Measurements from ENCODE around the gene SKA1.

DNA sequence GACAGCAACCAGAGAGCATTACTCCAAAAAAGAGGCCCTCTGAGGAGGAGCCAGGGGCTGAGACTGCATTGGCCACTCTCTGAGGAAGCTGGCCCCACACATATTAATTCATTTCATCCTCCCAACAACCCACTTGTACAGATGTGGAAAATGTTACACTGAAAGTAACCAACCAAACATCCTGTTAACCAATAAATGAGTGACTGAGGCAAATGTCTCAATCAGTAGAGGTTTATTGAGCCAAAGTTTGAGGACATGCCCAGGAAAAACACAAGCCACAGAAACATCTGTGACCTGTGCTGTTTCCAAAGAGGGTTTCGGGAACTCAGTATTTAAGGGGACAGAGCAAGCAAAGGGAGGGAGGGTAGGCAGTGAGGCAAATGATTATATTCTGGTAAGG is 53.0 kb downstream of the SKA1 start:
- TF ChIP-seq, protein P1, sequence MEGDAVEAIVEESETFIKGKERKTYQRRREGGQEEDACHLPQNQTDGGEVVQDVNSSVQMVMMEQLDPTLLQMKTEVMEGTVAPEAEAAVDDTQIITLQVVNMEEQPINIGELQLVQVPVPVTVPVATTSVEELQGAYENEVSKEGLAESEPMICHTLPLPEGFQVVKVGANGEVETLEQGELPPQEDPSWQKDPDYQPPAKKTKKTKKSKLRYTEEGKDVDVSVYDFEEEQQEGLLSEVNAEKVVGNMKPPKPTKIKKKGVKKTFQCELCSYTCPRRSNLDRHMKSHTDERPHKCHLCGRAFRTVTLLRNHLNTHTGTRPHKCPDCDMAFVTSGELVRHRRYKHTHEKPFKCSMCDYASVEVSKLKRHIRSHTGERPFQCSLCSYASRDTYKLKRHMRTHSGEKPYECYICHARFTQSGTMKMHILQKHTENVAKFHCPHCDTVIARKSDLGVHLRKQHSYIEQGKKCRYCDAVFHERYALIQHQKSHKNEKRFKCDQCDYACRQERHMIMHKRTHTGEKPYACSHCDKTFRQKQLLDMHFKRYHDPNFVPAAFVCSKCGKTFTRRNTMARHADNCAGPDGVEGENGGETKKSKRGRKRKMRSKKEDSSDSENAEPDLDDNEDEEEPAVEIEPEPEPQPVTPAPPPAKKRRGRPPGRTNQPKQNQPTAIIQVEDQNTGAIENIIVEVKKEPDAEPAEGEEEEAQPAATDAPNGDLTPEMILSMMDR (IDR thresholded peaks at IDR 0.05) = no peak
- no peak for TF ChIP-seq POLR2A (IDR thresholded peaks at IDR 0.05)

Measured in sigmoid colon (tissue), 3 donors.